ENCODE results near the gene TEAD4.

GRCh38 chr12:3014641-3015040 is 55.4 kb downstream of the TEAD4 start:
- TF ChIP-seq, protein P1, sequence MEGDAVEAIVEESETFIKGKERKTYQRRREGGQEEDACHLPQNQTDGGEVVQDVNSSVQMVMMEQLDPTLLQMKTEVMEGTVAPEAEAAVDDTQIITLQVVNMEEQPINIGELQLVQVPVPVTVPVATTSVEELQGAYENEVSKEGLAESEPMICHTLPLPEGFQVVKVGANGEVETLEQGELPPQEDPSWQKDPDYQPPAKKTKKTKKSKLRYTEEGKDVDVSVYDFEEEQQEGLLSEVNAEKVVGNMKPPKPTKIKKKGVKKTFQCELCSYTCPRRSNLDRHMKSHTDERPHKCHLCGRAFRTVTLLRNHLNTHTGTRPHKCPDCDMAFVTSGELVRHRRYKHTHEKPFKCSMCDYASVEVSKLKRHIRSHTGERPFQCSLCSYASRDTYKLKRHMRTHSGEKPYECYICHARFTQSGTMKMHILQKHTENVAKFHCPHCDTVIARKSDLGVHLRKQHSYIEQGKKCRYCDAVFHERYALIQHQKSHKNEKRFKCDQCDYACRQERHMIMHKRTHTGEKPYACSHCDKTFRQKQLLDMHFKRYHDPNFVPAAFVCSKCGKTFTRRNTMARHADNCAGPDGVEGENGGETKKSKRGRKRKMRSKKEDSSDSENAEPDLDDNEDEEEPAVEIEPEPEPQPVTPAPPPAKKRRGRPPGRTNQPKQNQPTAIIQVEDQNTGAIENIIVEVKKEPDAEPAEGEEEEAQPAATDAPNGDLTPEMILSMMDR (IDR thresholded peaks at IDR 0.05; ENCODE audit: poor library complexity): no peak
- TF ChIP-seq EZH2phosphoT487 (IDR thresholded peaks at IDR 0.05; ENCODE audit: low read depth, severe bottlenecking, unreplicated experiment): no peak

Data from hepatocyte (in vitro differentiated cells).